DOHH2 (cell line): ENCODE results near the gene CAPZB.

ENCODE experiments used
- H3F3A ChIP-seq: fragments of 200-600 bp; sonication (generic), shearing (Covaris generic); 2 replicates; pipeline ENCODE4 v1.6.0; 2016; ENCODE audit warnings: antibody characterized with exemption, mild to moderate bottlenecking; ENCODE audit not compliant: control insufficient read depth, insufficient read depth
- H3K27ac ChIP-seq: fragments of 200-600 bp; sonication (generic); 2 replicates; pipeline ENCODE4 v1.5.1; 2014; ENCODE audit warnings: low read depth, mild to moderate bottlenecking, low read length, moderate library complexity
- H3K27me3 ChIP-seq: fragments of 200-600 bp; sonication (generic); 2 replicates; pipeline ENCODE4 v1.6.1; 2014; ENCODE audit warnings: mild to moderate bottlenecking, low read length, mixed read lengths; ENCODE audit not compliant: control insufficient read depth
- H3K36me3 ChIP-seq: fragments of 200-600 bp; sonication (generic); 2 replicates; pipeline ENCODE4 v1.6.1; 2014; ENCODE audit warnings: mild to moderate bottlenecking, low read length, moderate library complexity, mixed read lengths; ENCODE audit not compliant: control insufficient read depth
- H3K4me1 ChIP-seq: fragments of 200-600 bp; sonication (generic); 2 replicates; pipeline ENCODE4 v1.6.1; 2014; ENCODE audit warnings: mild to moderate bottlenecking, low read length, mixed read lengths; ENCODE audit not compliant: control insufficient read depth
- H3K4me2 ChIP-seq: fragments of 200-600 bp; sonication (generic); 2 replicates; pipeline ENCODE4 v1.6.0; 2014; ENCODE audit warnings: mild to moderate bottlenecking, low read length, moderate library complexity
- H3K4me3 ChIP-seq: fragments of 200-600 bp; sonication (generic); 2 replicates; pipeline ENCODE4 v1.5.1; 2014; ENCODE audit warnings: mild to moderate bottlenecking, low read length, mixed read lengths
- H3K79me2 ChIP-seq: fragments of 200-600 bp; sonication (generic); 2 replicates; pipeline ENCODE4 v1.6.1; 2014; ENCODE audit warnings: mild to moderate bottlenecking, low read length, mixed read lengths; ENCODE audit not compliant: control insufficient read depth
- H3K9me2 ChIP-seq: fragments of 200-600 bp; sonication (generic); replicated peaks from 2 replicates; pipeline ENCODE4 v1.6.1; 2014; ENCODE audit warnings: mild to moderate bottlenecking, low read length, mixed read lengths; ENCODE audit not compliant: control insufficient read depth
- H3K9me3 ChIP-seq: fragments of 200-600 bp; sonication (generic); 2 replicates; pipeline ENCODE4 v1.6.1; 2014; ENCODE audit warnings: antibody characterized with exemption, low read length, mixed read lengths; ENCODE audit not compliant: control insufficient read depth, insufficient read depth
- H4K20me1 ChIP-seq: fragments of 200-600 bp; sonication (generic); 2 replicates; pipeline ENCODE4 v1.6.0; 2014; ENCODE audit warnings: low read depth, mild to moderate bottlenecking, antibody characterized with exemption, low read length, moderate library complexity; ENCODE audit not compliant: control insufficient read depth, insufficient read depth
- EZH2phosphoT487 ChIP-seq: fragments of 200-600 bp; sonication (generic); IDR thresholded peaks from 2 replicates; pipeline ENCODE4 v1.6.1; 2017; ENCODE audit warnings: borderline replicate concordance, mild to moderate bottlenecking, antibody characterized with exemption, low read length, moderate library complexity, mixed read lengths
- TF ChIP-seq, protein P1 (sequence below): fragments of 200-600 bp; sonication (generic); IDR thresholded peaks from one replicate; pipeline ENCODE4 v1.5.1; 2014; ENCODE audit warnings: antibody characterized with exemption, mild to moderate bottlenecking, low read depth, low read length; ENCODE audit not compliant: poor library complexity, severe bottlenecking

The CAPZB gene

DNA sequence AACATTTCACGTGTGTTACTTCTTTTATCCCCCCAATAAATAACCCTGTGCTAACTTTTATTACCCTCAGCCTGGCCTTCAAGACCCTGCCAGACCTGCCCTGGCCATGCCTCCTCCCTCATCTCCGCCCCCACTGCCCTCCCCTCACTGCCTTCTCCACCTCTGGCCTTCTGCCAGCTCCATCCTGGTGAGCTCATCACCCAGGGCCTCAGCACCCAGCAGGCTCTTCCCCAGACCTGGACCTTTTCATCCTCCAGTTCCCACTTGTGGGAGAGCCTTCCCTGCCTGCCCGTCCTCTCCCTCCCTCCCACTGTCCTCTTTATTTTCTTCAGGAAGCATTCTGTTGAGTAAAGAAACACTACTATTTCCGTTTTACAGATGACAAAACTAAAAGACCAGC is 101.2 kb downstream of the CAPZB start:
- Histone ChIP-seq H3K4me3 (no peak overlapping the region), H3K36me3 (peaks cover 28% of the 10 kb centered on the region), H3K27me3 (no peaks in the 10 kb centered on the region), H3K9me3 (no peaks in the 10 kb centered on the region), H3F3A (no peaks in the 10 kb centered on the region), H3K9me2 (no peaks in the 10 kb centered on the region), H3K27ac (no peak overlapping the region), H3K4me2 (no peak overlapping the region), H4K20me1 (peaks cover 10% of the 10 kb centered on the region; the same call in 1 of the 2 replicates), H3K79me2 (peaks cover 24% of the 10 kb centered on the region), H3K4me1 (no peaks in the 10 kb centered on the region)
- TF ChIP-seq, protein P1, sequence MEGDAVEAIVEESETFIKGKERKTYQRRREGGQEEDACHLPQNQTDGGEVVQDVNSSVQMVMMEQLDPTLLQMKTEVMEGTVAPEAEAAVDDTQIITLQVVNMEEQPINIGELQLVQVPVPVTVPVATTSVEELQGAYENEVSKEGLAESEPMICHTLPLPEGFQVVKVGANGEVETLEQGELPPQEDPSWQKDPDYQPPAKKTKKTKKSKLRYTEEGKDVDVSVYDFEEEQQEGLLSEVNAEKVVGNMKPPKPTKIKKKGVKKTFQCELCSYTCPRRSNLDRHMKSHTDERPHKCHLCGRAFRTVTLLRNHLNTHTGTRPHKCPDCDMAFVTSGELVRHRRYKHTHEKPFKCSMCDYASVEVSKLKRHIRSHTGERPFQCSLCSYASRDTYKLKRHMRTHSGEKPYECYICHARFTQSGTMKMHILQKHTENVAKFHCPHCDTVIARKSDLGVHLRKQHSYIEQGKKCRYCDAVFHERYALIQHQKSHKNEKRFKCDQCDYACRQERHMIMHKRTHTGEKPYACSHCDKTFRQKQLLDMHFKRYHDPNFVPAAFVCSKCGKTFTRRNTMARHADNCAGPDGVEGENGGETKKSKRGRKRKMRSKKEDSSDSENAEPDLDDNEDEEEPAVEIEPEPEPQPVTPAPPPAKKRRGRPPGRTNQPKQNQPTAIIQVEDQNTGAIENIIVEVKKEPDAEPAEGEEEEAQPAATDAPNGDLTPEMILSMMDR, result no peak
- TF ChIP-seq EZH2phosphoT487, result no peak

DNA sequence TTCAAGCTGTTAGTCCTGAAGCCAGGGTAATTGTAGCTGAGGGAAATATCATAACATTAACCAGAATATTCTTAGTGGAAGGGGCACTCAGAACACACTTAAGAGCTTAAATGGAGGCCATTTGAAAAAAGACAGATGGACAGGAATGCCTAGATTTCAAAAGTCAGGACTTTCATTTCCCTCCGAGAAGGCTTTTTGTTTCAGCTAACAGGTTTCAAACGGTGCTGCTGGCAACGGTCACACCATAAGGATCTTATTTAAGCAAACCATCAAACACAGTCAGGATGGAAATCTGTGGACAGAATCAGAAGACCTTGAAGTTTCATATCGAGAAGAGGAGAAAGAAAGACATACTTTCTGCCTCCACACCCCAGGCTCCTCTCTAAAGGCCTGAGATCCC is 103.1 kb downstream of the CAPZB start:
- H3K36me3 ChIP-seq, result peaks cover 42% of the 10 kb centered on the region
- no peaks in the 10 kb centered on the region for H3K4me1 ChIP-seq
- peaks cover 2% of the 10 kb centered on the region; the same call in 1 of the 2 replicates for H4K20me1 ChIP-seq
- no peaks in the 10 kb centered on the region for H3K27me3 ChIP-seq
- no peaks in the 10 kb centered on the region for H3F3A ChIP-seq
- no peaks in the 10 kb centered on the region for H3K9me2 ChIP-seq
- no peak overlapping the region for H3K27ac ChIP-seq
- H3K4me3 ChIP-seq, result no peak overlapping the region
- no peak for TF ChIP-seq EZH2phosphoT487
- TF ChIP-seq, protein P1, result no peak
- H3K79me2 ChIP-seq, result peaks cover 7% of the 10 kb centered on the region
- H3K4me2 ChIP-seq, result no peak overlapping the region
- H3K9me3 ChIP-seq, result no peaks in the 10 kb centered on the region

DNA sequence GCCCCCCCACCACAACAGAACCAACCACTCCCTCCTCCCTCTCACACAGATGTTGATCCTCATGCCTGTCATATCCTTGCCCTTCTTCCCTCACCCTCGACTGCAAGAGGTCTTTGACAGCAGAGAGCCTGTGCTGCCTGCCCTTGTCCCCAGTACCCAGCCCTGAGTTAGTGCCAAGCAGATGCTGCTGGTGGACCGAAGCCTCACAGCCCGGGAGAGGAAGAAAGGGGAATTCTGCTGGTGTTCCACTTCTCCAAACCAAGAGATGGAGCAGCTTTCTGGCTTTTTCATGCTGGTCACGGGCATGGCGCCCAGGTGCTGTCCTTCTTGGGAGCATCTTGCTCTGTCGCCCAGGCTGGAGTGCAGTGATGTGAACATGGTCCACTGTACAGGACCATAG is 104.1 kb downstream of the CAPZB start:
- Histone ChIP-seq H4K20me1 (no peaks in the 10 kb centered on the region), H3F3A (no peaks in the 10 kb centered on the region), H3K27me3 (no peaks in the 10 kb centered on the region), H3K4me2 (no peak overlapping the region), H3K79me2 (no peaks in the 10 kb centered on the region), H3K4me3 (no peak overlapping the region), H3K36me3 (peaks cover 52% of the 10 kb centered on the region), H3K27ac (no peak overlapping the region), H3K4me1 (no peaks in the 10 kb centered on the region), H3K9me3 (no peaks in the 10 kb centered on the region), H3K9me2 (no peaks in the 10 kb centered on the region)
- no peak for TF ChIP-seq EZH2phosphoT487
- TF ChIP-seq, protein P1, result no peak
